HEK293 (cell line): ENCODE results near the gene PIAS2.

Source experiments
- SETDB1 ChIP-seq: IDR thresholded peaks from one replicate; pipeline ENCODE4 v1.6.1; 2017; ENCODE audit warnings: mild to moderate bottlenecking, low read length, moderate library complexity, mixed read lengths; ENCODE audit not compliant: insufficient read length
- YY1 ChIP-seq: fragments of 450-650 bp; formaldehyde crosslinking; IDR thresholded peaks from 2 replicates; pipeline ENCODE4 v1.5.1; 2018; ENCODE audit warnings: missing biosample characterization, missing genetic modification characterization
- ZBTB20 ChIP-seq: fragments of 450-650 bp; formaldehyde crosslinking; IDR thresholded peaks from 2 replicates; pipeline ENCODE4 v1.5.1; 2016; ENCODE audit warnings: missing biosample characterization, missing genetic modification characterization
- ZFP41 ChIP-seq: fragments of 450-650 bp; formaldehyde crosslinking; IDR thresholded peaks from 2 replicates; pipeline ENCODE4 v1.5.1; 2016; ENCODE audit warnings: missing biosample characterization, missing genetic modification characterization, borderline replicate concordance
- ZIC2 ChIP-seq: fragments of 450-650 bp; formaldehyde crosslinking; IDR thresholded peaks from 2 replicates; pipeline ENCODE4 v1.5.1; 2016; ENCODE audit warnings: missing biosample characterization, missing genetic modification characterization
- ZNF776 ChIP-seq: fragments of 450-650 bp; formaldehyde crosslinking; IDR thresholded peaks from 2 replicates; pipeline ENCODE4 v1.5.0; 2017; ENCODE audit warnings: missing biosample characterization, missing genetic modification characterization, borderline replicate concordance
- TF ChIP-seq, protein P1 (sequence below): fragments of 450-650 bp; formaldehyde crosslinking; IDR thresholded peaks from 2 replicates; pipeline ENCODE4 v1.5.1; 2016; ENCODE audit warnings: missing biosample characterization, missing genetic modification characterization
- TF ChIP-seq, protein P2 (sequence below): fragments of 450-650 bp; formaldehyde crosslinking; IDR thresholded peaks from 2 replicates; pipeline ENCODE4 v1.5.1; 2016; ENCODE audit warnings: missing biosample characterization, missing genetic modification characterization
- TF ChIP-seq, protein P3 (sequence below): fragments of 450-650 bp; formaldehyde crosslinking; IDR thresholded peaks from 2 replicates; pipeline ENCODE4 v1.5.1; 2016; ENCODE audit warnings: missing biosample characterization, missing genetic modification characterization, low read depth
- TF ChIP-seq, protein P4 (sequence below): fragments of 450-650 bp; formaldehyde crosslinking; IDR thresholded peaks from 2 replicates; pipeline ENCODE4 v1.5.1; 2016; ENCODE audit warnings: missing biosample characterization, missing genetic modification characterization
- TF ChIP-seq, protein P5 (sequence below): fragments of 450-650 bp; formaldehyde crosslinking; IDR thresholded peaks from 2 replicates; pipeline ENCODE4 v1.5.1; 2016; ENCODE audit warnings: missing biosample characterization, missing genetic modification characterization

DNA sequence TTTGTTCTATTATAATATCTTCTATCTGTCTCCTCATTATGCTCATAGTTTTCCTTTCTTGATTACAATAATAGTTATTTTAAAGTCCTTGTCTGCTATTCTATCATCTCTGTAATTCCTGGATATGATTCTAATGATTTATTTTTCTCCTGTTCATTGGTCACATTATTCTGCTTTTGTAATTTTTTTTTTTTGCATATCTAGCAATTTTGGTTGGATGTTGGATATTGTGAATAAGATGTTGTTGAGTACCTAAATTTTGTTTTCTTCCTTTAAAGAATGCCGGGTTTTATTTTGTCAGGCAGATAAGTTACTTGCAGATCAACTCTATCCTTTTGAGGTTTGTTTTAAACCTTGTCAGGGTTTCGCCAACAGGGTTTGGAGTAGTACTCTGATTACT is 25.3 kb upstream of the PIAS2 start:
- TF ChIP-seq SETDB1, result no peak
- TF ChIP-seq, protein P1, sequence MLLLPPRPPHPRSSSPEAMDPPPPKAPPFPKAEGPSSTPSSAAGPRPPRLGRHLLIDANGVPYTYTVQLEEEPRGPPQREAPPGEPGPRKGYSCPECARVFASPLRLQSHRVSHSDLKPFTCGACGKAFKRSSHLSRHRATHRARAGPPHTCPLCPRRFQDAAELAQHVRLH (tag by site-specific recombination), result no peak
- TF ChIP-seq ZIC2, result no peak
- TF ChIP-seq ZNF776 (tag by site-specific recombination), result no peak
- TF ChIP-seq ZBTB20 (tag by site-specific recombination), result no peak
- TF ChIP-seq, protein P2, sequence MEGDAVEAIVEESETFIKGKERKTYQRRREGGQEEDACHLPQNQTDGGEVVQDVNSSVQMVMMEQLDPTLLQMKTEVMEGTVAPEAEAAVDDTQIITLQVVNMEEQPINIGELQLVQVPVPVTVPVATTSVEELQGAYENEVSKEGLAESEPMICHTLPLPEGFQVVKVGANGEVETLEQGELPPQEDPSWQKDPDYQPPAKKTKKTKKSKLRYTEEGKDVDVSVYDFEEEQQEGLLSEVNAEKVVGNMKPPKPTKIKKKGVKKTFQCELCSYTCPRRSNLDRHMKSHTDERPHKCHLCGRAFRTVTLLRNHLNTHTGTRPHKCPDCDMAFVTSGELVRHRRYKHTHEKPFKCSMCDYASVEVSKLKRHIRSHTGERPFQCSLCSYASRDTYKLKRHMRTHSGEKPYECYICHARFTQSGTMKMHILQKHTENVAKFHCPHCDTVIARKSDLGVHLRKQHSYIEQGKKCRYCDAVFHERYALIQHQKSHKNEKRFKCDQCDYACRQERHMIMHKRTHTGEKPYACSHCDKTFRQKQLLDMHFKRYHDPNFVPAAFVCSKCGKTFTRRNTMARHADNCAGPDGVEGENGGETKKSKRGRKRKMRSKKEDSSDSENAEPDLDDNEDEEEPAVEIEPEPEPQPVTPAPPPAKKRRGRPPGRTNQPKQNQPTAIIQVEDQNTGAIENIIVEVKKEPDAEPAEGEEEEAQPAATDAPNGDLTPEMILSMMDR (tag by site-specific recombination), result no peak
- TF ChIP-seq, protein P3, sequence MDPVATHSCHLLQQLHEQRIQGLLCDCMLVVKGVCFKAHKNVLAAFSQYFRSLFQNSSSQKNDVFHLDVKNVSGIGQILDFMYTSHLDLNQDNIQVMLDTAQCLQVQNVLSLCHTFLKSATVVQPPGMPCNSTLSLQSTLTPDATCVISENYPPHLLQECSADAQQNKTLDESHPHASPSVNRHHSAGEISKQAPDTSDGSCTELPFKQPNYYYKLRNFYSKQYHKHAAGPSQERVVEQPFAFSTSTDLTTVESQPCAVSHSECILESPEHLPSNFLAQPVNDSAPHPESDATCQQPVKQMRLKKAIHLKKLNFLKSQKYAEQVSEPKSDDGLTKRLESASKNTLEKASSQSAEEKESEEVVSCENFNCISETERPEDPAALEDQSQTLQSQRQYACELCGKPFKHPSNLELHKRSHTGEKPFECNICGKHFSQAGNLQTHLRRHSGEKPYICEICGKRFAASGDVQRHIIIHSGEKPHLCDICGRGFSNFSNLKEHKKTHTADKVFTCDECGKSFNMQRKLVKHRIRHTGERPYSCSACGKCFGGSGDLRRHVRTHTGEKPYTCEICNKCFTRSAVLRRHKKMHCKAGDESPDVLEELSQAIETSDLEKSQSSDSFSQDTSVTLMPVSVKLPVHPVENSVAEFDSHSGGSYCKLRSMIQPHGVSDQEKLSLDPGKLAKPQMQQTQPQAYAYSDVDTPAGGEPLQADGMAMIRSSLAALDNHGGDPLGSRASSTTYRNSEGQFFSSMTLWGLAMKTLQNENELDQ (tag by site-specific recombination), result no peak
- TF ChIP-seq YY1 (tag by site-specific recombination), result no peak
- TF ChIP-seq, protein P4, sequence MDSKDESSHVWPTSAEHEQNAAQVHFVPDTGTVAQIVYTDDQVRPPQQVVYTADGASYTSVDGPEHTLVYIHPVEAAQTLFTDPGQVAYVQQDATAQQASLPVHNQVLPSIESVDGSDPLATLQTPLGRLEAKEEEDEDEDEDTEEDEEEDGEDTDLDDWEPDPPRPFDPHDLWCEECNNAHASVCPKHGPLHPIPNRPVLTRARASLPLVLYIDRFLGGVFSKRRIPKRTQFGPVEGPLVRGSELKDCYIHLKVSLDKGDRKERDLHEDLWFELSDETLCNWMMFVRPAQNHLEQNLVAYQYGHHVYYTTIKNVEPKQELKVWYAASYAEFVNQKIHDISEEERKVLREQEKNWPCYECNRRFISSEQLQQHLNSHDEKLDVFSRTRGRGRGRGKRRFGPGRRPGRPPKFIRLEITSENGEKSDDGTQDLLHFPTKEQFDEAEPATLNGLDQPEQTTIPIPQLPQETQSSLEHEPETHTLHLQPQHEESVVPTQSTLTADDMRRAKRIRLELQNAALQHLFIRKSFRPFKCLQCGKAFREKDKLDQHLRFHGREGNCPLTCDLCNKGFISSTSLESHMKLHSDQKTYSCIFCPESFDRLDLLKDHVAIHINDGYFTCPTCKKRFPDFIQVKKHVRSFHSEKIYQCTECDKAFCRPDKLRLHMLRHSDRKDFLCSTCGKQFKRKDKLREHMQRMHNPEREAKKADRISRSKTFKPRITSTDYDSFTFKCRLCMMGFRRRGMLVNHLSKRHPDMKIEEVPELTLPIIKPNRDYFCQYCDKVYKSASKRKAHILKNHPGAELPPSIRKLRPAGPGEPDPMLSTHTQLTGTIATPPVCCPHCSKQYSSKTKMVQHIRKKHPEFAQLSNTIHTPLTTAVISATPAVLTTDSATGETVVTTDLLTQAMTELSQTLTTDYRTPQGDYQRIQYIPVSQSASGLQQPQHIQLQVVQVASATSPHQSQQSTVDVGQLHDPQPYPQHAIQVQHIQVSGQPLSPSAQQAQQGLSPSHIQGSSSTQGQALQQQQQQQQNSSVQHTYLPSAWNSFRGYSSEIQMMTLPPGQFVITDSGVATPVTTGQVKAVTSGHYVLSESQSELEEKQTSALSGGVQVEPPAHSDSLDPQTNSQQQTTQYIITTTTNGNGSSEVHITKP, result no peak
- TF ChIP-seq ZFP41, result no peak
- TF ChIP-seq, protein P5, sequence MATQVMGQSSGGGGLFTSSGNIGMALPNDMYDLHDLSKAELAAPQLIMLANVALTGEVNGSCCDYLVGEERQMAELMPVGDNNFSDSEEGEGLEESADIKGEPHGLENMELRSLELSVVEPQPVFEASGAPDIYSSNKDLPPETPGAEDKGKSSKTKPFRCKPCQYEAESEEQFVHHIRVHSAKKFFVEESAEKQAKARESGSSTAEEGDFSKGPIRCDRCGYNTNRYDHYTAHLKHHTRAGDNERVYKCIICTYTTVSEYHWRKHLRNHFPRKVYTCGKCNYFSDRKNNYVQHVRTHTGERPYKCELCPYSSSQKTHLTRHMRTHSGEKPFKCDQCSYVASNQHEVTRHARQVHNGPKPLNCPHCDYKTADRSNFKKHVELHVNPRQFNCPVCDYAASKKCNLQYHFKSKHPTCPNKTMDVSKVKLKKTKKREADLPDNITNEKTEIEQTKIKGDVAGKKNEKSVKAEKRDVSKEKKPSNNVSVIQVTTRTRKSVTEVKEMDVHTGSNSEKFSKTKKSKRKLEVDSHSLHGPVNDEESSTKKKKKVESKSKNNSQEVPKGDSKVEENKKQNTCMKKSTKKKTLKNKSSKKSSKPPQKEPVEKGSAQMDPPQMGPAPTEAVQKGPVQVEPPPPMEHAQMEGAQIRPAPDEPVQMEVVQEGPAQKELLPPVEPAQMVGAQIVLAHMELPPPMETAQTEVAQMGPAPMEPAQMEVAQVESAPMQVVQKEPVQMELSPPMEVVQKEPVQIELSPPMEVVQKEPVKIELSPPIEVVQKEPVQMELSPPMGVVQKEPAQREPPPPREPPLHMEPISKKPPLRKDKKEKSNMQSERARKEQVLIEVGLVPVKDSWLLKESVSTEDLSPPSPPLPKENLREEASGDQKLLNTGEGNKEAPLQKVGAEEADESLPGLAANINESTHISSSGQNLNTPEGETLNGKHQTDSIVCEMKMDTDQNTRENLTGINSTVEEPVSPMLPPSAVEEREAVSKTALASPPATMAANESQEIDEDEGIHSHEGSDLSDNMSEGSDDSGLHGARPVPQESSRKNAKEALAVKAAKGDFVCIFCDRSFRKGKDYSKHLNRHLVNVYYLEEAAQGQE (tag by site-specific recombination), result no peak
